K562 (cell line): ENCODE data around the gene CAB39. TPM values are rescaled to one million over a fixed set of nuclear protein-coding genes. Genes with fewer than 3 reads are reported as not detected.

Source experiments
- ATAC-seq: fragments of 200-7000 bp; cut with Tn5 transposase; 3 replicates; pipeline ENCODE4 v1.9.1; 2020; ENCODE audit warnings: moderate library complexity
- BruUV-seq: library from RNA; stranded (reverse); fragments of 400-500 nt; replicated peaks from 2 replicates; lab custom pipeline; 2021; lab: Mats Ljungman, UMichigan
- CTCF ChIA-PET: fragments of 300-600 bp; formaldehyde crosslinking; extraction: SDS; loops from one replicate; lab custom pipeline; 2021; ENCODE audit warnings: low intra/inter-chr PET ratio; lab: Yijun Ruan, JAX
- POLR2A ChIA-PET: fragments of 300-600, 350-650 bp; sonication (Branson Sonifier 250); formaldehyde crosslinking; extraction: SDS; loops from one replicate; lab custom pipeline; 2021; ENCODE audit warnings: antibody characterized with exemption, inconsistent platforms; lab: Yijun Ruan, JAX
- DNase-seq, 4 experiments: peaks; one replicate each; pipeline versions ENCODE4 v3.0.0 to v3.0.0-alpha.2; 2011 to 2018; ENCODE audit warnings: low spot score in 3 of 4, mixed read lengths in 3 of 4; ENCODE audit errors: extremely low read depth in 1 of 4
- FAIRE-seq: peaks from 2 replicates; lab custom pipeline; 2011; peaks lifted over from hg19 to GRCh38; lab: Jason Lieb, UNC
- H2AFZ ChIP-seq: 2 replicates; pipeline ENCODE4 v1.6.0; 2011; ENCODE audit warnings: low read depth, low read length, control low read depth, inconsistent platforms
- H3K27ac ChIP-seq: fragments of 200-600 bp; 3 replicates; pipeline ENCODE4 v1.8.0; 2011; ENCODE audit warnings: low read depth, mild to moderate bottlenecking, control low read depth, inconsistent platforms, low read length, moderate library complexity, mixed read lengths; ENCODE audit errors: extremely low read depth
- H3K27me3 ChIP-seq, 2 experiments: fragments of 300-600 bp in 1 of 2; 2 replicates in 1 of 2; 3 replicates in 1 of 2; pipeline versions ENCODE4 v1.6.0 to v1.8.0; 2011; ENCODE audit warnings: inconsistent platforms in 2 of 2, low read length in 2 of 2, mild to moderate bottlenecking in 1 of 2, mixed read lengths in 1 of 2, moderate library complexity in 1 of 2; ENCODE audit not compliant: control insufficient read depth in 2 of 2, insufficient read depth in 2 of 2
- H3K36me3 ChIP-seq: fragments of 300-600 bp; 3 replicates; pipeline ENCODE4 v1.8.0; 2011; ENCODE audit warnings: mild to moderate bottlenecking, low read length, inconsistent platforms; ENCODE audit not compliant: control insufficient read depth, insufficient read depth
- H3K4me1 ChIP-seq, 2 experiments: fragments of 200-600 bp in 1 of 2; replicated peaks in 1 of 2; 2 replicates in 1 of 2; 3 replicates in 1 of 2; pipeline versions ENCODE4 v1.5.1 to v1.8.0; 2011; ENCODE audit warnings: inconsistent platforms in 2 of 2, low read length in 2 of 2, mild to moderate bottlenecking in 1 of 2, mixed read lengths in 1 of 2, moderate library complexity in 1 of 2; ENCODE audit not compliant: control insufficient read depth in 2 of 2, insufficient read depth in 2 of 2
- H3K4me2 ChIP-seq: 2 replicates; pipeline ENCODE4 v1.6.1; 2011; ENCODE audit warnings: low read length, control low read depth, inconsistent platforms, mixed read lengths; ENCODE audit not compliant: insufficient read depth
- H3K4me3 ChIP-seq: fragments of 200-600 bp; sonication (generic), shearing (Covaris generic); 2 replicates; pipeline ENCODE4 v1.5.1; 2016; ENCODE audit warnings: control low read depth, inconsistent platforms
- H3K79me2 ChIP-seq: fragments of 200-600 bp; 3 replicates; pipeline ENCODE4 v1.8.0; 2011; ENCODE audit warnings: low read length, inconsistent platforms; ENCODE audit not compliant: control insufficient read depth, insufficient read depth
- H3K9ac ChIP-seq, 2 experiments: 2 replicates each; pipeline versions ENCODE4 v1.6.0 to v1.6.1; 2011; ENCODE audit warnings: low read depth in 2 of 2, low read length in 2 of 2, control low read depth in 1 of 2, inconsistent platforms in 1 of 2, mild to moderate bottlenecking in 1 of 2, mixed read lengths in 1 of 2; ENCODE audit not compliant: insufficient read depth in 1 of 2
- H3K9me1 ChIP-seq: one replicate; pipeline ENCODE4 v1.6.0; 2011; ENCODE audit warnings: inconsistent platforms, mild to moderate bottlenecking, low read length, moderate library complexity; ENCODE audit not compliant: control insufficient read depth, insufficient read depth
- H3K9me3 ChIP-seq: replicated peaks from 2 replicates; pipeline ENCODE4 v1.5.1; 2011; ENCODE audit warnings: low read depth, low read length, inconsistent platforms; ENCODE audit not compliant: control insufficient read depth, insufficient read depth
- H4K20me1 ChIP-seq: replicated peaks from 2 replicates; pipeline ENCODE4 v1.6.1; 2011; ENCODE audit warnings: low read length, inconsistent platforms, mixed read lengths; ENCODE audit not compliant: control insufficient read depth, insufficient read depth
- BCLAF1 ChIP-seq, 2 experiments: fragments of 450-650 bp in 1 of 2; IDR thresholded peaks; 2 replicates each; pipeline ENCODE4 v1.6.1; 2011 to 2017; ENCODE audit warnings: low read depth in 2 of 2, antibody characterized with exemption in 1 of 2, borderline replicate concordance in 1 of 2, low read length in 1 of 2, mild to moderate bottlenecking in 1 of 2, mixed read lengths in 1 of 2; ENCODE audit not compliant: control insufficient read depth in 1 of 2
- HDAC3 ChIP-seq: fragments of 450-650 bp; IDR thresholded peaks from 2 replicates; pipeline ENCODE4 v1.6.1; 2018; ENCODE audit warnings: borderline replicate concordance, mild to moderate bottlenecking, moderate library complexity; ENCODE audit not compliant: partially characterized antibody
- HIVEP1 ChIP-seq: fragments of 250-450 bp; sonication (Bioruptor Pico); IDR thresholded peaks from 2 replicates; pipeline ENCODE4 v1.4.0; 2020; ENCODE audit warnings: mild to moderate bottlenecking
- HLTF ChIP-seq: fragments of 450-650 bp; IDR thresholded peaks from 2 replicates; pipeline ENCODE4 v1.6.1; 2016
- LCOR ChIP-seq: sonication (generic); formaldehyde crosslinking; IDR thresholded peaks from 2 replicates; pipeline ENCODE4 v1.8.0; 2022; ENCODE audit warnings: mild to moderate bottlenecking, missing genetic modification reagents
- PCBP2 ChIP-seq: fragments of 200-400 bp; formaldehyde crosslinking; IDR thresholded peaks from 2 replicates; pipeline ENCODE4 v1.6.1; 2018; ENCODE audit warnings: low read length, low read depth, mild to moderate bottlenecking, moderate library complexity; ENCODE audit not compliant: poor library complexity, severe bottlenecking
- PRPF4 ChIP-seq: fragments of 200-400 bp; formaldehyde crosslinking; IDR thresholded peaks from one replicate; pipeline ENCODE4 v1.6.1; 2017; ENCODE audit warnings: low read length, low read depth, mild to moderate bottlenecking; ENCODE audit not compliant: insufficient read depth, poor library complexity, severe bottlenecking
- RREB1 ChIP-seq: fragments of 250-450 bp; sonication (Bioruptor Pico); IDR thresholded peaks from 2 replicates; pipeline ENCODE4 v1.4.0; 2020
- SUPT5H ChIP-seq: fragments of 450-650 bp; IDR thresholded peaks from 2 replicates; pipeline ENCODE4 v1.6.1; 2016
- ZC3H11A ChIP-seq: IDR thresholded peaks from 2 replicates; pipeline ENCODE4 v1.6.1; 2012; ENCODE audit warnings: low read depth, low read length, improper control_type of control experiment
- ZC3H8 ChIP-seq: fragments of 450-650 bp; IDR thresholded peaks from 2 replicates; pipeline ENCODE4 v1.6.1; 2017
- ZFPM2 ChIP-seq: fragments of 250-450 bp; sonication (Bioruptor Pico); IDR thresholded peaks from 2 replicates; pipeline ENCODE4 v1.5.1; 2022; ENCODE audit warnings: mild to moderate bottlenecking
- ZFX ChIP-seq: sonication (generic); formaldehyde crosslinking; IDR thresholded peaks from 2 replicates; pipeline ENCODE4 v1.8.0; 2022; ENCODE audit warnings: mild to moderate bottlenecking, missing genetic modification reagents, moderate library complexity
- ZNF133 ChIP-seq: fragments of 250-450 bp; sonication (Bioruptor Pico); IDR thresholded peaks from 2 replicates; pipeline ENCODE4 v1.4.0; 2020; ENCODE audit warnings: mild to moderate bottlenecking
- WGBS: fragments of 100-300 bp; shearing (Covaris generic); methylation state at CpG from one replicate; pipeline ENCODE4 v1.1.6; 2016; ENCODE audit warnings: low coverage, mixed read lengths; ENCODE audit not compliant: insufficient coverage; ENCODE audit errors: missing lambda C conversion rate; 5-methylcytosine and 5-hydroxymethylcytosine counted together
- in situ Hi-C: fragments of 300-500 bp; cut with MboI; formaldehyde crosslinking; loops from 4 replicates; pipeline ENCODE4 v1.15.0; 2018; ENCODE audit warnings: inconsistent platforms, mixed read lengths
- intact Hi-C: fragments of 100-400 bp; cut with micrococcal nuclease; formaldehyde crosslinking; loops from 2 replicates; pipeline ENCODE4 v1.14.2; 2022
- polyA plus RNA-seq, 8 experiments: library from polyadenylated mRNA; depleted of rRNA in 4 of 8; stranded (reverse) in 5 of 8; unstranded in 3 of 8; fragments of >200 nt; fragmentation: Nextera tagmentation in 2 of 8; fragmentation: Illumina TruSeq in 1 of 8; extraction: Ambion mirVana in 2 of 8; extraction: Trizol in 1 of 8; gene quantifications; 2 replicates each; pipeline versions ENCODE4 v1.2.1 to v1.2.3, GENCODE V29; 2011 to 2014; ENCODE audit warnings: inconsistent platforms in 1 of 8, missing spikeins in 1 of 8
- total RNA-seq, 7 experiments: library from RNA; depleted of rRNA in 6 of 7; stranded (reverse); fragments of >200 nt in 6 of 7; fragmentation: Illumina TruSeq in 2 of 7; extraction: Trizol in 2 of 7; gene quantifications; 2 replicates each; pipeline versions ENCODE4 v1.2.1 to v1.2.3, GENCODE V29; 2011 to 2021; ENCODE audit warnings: low replicate concordance in 1 of 7

The CAB39 gene
- total and polyA plus RNA-seq, 9 of the 15 experiments (the other 6 are each of a cell fraction or from before 2014, with no cell fraction given): 27.2 to 94.4 (median 70.1) TPM

- Histone ChIP-seq H4K20me1 (peaks cover 29% of the 10 kb centered on the region), H3K4me3 (no peak overlapping the region), H3K79me2 (peaks cover 99% of the 10 kb centered on the region), H3K9ac (no peak overlapping the region), H2AFZ (no peak overlapping the region), H3K4me1 (peaks cover 9 to 25% of the 10 kb centered on the region in 2 experiments; a peak in 3 of 5 replicates), H3K4me2 (no peak overlapping the region), H3K36me3 (peaks cover 80% of the 10 kb centered on the region), H3K27ac (no peak overlapping the region), H3K9me3 (no peaks in the 10 kb centered on the region), H3K27me3 (no peaks in the 10 kb centered on the region), H3K9me1 (no peaks in the 10 kb centered on the region)
- BruUV-seq: no TSS peak
- 86% methylated on average over 3 of the region's 3 CpGs for WGBS
- ChIA-PET CTCF (no interaction called here), POLR2A (no interaction called here)
- ATAC-seq (no peak), FAIRE-seq (no peak), DNase-seq (no peak)
- in situ Hi-C loops: no loop called here
- intact Hi-C loops: loop anchor here (10.0 kb wide), 1 partner anchor 305 kb away; the partner anchor contains the start of gene SP100
- TF ChIP-seq ZNF133 (no peak), PRPF4 (no peak), ZFPM2 (CRISPR knock-in tag) (no peak), ZC3H11A (no peak), ZC3H8 (no peak), SUPT5H (no peak), LCOR (CRISPR knock-in tag) (no peak), HDAC3 (no peak), HIVEP1 (CRISPR knock-in tag) (no peak), PCBP2 (no peak), ZFX (CRISPR knock-in tag) (no peak), BCLAF1 (IDR thresholded peaks at IDR 0.05; ENCODE audit: borderline replicate concordance in 1 of 2, control insufficient read depth in 1 of 2, low read depth in 2 of 2, low read length in 1 of 2) (no peak), HLTF (no peak), RREB1 (CRISPR knock-in tag) (no peak)
Measured at GRCh38 chr2:230719340-230719739, 6.7 kb downstream of the CAB39 start.
